Left lung (tissue), 10 donors: ENCODE results near the gene APEH. TPM values are rescaled to one million over a fixed set of nuclear protein-coding genes. Genes with fewer than 3 reads are reported as not detected.

Experiments
- ATAC-seq: fragments of 200-7000 bp; cut with Tn5 transposase; one replicate; pipeline ENCODE4 v1.9.1; 2020; ENCODE audit warnings: moderate library complexity
- DNase-seq, 4 donors: peaks; one replicate each; pipeline ENCODE4 v3.0.0-alpha.2; 2013 to 2020
- H3K27ac ChIP-seq, 2 donors: fragments of 200-600 bp; sonication (generic) in 1 of 2; one replicate each; pipeline versions ENCODE4 v1.5.0 to v1.8.0; 2020 to 2021
- H3K27me3 ChIP-seq, 2 donors: fragments of 200-600 bp; sonication (generic) in 1 of 2; one replicate each; pipeline versions ENCODE4 v1.5.0 to v1.8.0; 2020 to 2021
- H3K36me3 ChIP-seq, 2 donors: fragments of 200-600 bp; sonication (generic) in 1 of 2; one replicate each; pipeline versions ENCODE4 v1.5.0 to v1.8.0; 2020 to 2021
- H3K4me1 ChIP-seq, 2 donors: fragments of 200-600 bp; one replicate each; pipeline ENCODE4 v1.8.0; 2021
- H3K4me3 ChIP-seq, 2 donors: fragments of 200-600 bp; sonication (generic) in 1 of 2; one replicate each; pipeline versions ENCODE4 v1.5.0 to v1.8.0; 2020 to 2021; ENCODE audit warnings: mild to moderate bottlenecking in 1 of 2
- H3K9me3 ChIP-seq, 2 donors: fragments of 200-600 bp; sonication (generic) in 1 of 2; one replicate each; pipeline versions ENCODE4 v1.5.0 to v1.8.0; 2020 to 2021
- CTCF ChIP-seq, 2 donors: fragments of 200-600 bp; sonication (generic) in 1 of 2; IDR thresholded peaks; one replicate each; pipeline versions ENCODE4 v1.5.0 to v1.8.0; 2021; ENCODE audit warnings: antibody characterized with exemption in 2 of 2
- intact Hi-C, 2 donors: fragments of 100-400 bp; cut with DNase I; formaldehyde crosslinking; loops; one replicate each; pipeline versions ENCODE4 v1.11.2 to v1.14.2; 2022
- polyA plus RNA-seq, 6 donors: library from polyadenylated mRNA; unstranded; fragments of 120-200 nt; gene quantifications; one replicate each; pipeline ENCODE4 v1.2.1, GENCODE V29; 2013; ENCODE audit not compliant: insufficient read length in 6 of 6
- total RNA-seq, 2 donors: library from RNA; stranded (reverse); fragmentation: NEBNext Ultra II Directional; extraction: Animal tissue kit (Norgen Biotek cat#: 25700); gene quantifications; one replicate each; pipeline ENCODE4 v1.2.1, GENCODE V29; 2021
- donor health status: DM: no; HTN: yes; CAD: no.
- donor health status: DM: no; HTN: no; CAD: no.

APEH gene
- total and polyA plus RNA-seq, 8 donors, result 88.6 to 122 (median 105) TPM

GRCh38 chr3:49641921-49642707 is 32.0 kb upstream of the APEH start:
- no peaks in the 10 kb centered on the region for H3K36me3 ChIP-seq
- no peak for ATAC-seq
- TF ChIP-seq CTCF (IDR thresholded peaks at IDR 0.05), result no peak
- H3K4me1 ChIP-seq, result no peaks in the 10 kb centered on the region
- no peak overlapping the region for H3K27ac ChIP-seq
- H3K9me3 ChIP-seq, result no peaks in the 10 kb centered on the region
- no peak overlapping the region for H3K4me3 ChIP-seq
- intact Hi-C loops, result no loop called here
- H3K27me3 ChIP-seq, result no peaks in the 10 kb centered on the region
- DNase-seq, result no peak

- H3K9me3 ChIP-seq, result no peaks in the 10 kb centered on the region
- no peaks in the 10 kb centered on the region for H3K36me3 ChIP-seq
- intact Hi-C loops, result no loop called here
- H3K4me3 ChIP-seq, result no peak overlapping the region
- no peaks in the 10 kb centered on the region for H3K4me1 ChIP-seq
- H3K27ac ChIP-seq, result no peak overlapping the region
- DNase-seq (no peak), ATAC-seq (no peak)
- H3K27me3 ChIP-seq, result no peaks in the 10 kb centered on the region
- TF ChIP-seq CTCF (IDR thresholded peaks at IDR 0.05), result no peak
Measured at GRCh38 chr3:49642708-49643145, 31.4 kb upstream of the APEH start.

GRCh38 chr3:49644684-49645083 is 29.5 kb upstream of the APEH start:
- Histone ChIP-seq H3K9me3 (no peaks in the 10 kb centered on the region), H3K36me3 (no peaks in the 10 kb centered on the region), H3K27me3 (no peaks in the 10 kb centered on the region), H3K4me1 (no peaks in the 10 kb centered on the region), H3K4me3 (no peak overlapping the region), H3K27ac (no peak overlapping the region)
- TF ChIP-seq CTCF (IDR thresholded peaks at IDR 0.05), result no peak
- DNase-seq (peak in 1 of 4 donors; percentile 22), ATAC-seq (no peak)
- intact Hi-C loops, result no loop called here

GRCh38 chr3:49646236-49646635 is 27.9 kb upstream of the APEH start:
- no peaks in the 10 kb centered on the region for H3K36me3 ChIP-seq
- no peak for ATAC-seq
- H3K4me1 ChIP-seq, result no peaks in the 10 kb centered on the region
- intact Hi-C loops, result no loop called here
- H3K4me3 ChIP-seq, result no peak overlapping the region
- TF ChIP-seq CTCF (IDR thresholded peaks at IDR 0.05), result no peak
- no peaks in the 10 kb centered on the region for H3K27me3 ChIP-seq
- H3K27ac ChIP-seq, result no peak overlapping the region
- H3K9me3 ChIP-seq, result no peaks in the 10 kb centered on the region
- DNase-seq, result peak in 1 of 4 donors; percentile 8

- Histone ChIP-seq H3K9me3 (no peaks in the 10 kb centered on the region), H3K4me3 (no peak overlapping the region), H3K27ac (no peak overlapping the region), H3K4me1 (no peaks in the 10 kb centered on the region), H3K27me3 (no peaks in the 10 kb centered on the region), H3K36me3 (no peaks in the 10 kb centered on the region)
- intact Hi-C loops, result no loop called here
- ATAC-seq, result peak; percentile 81
- DNase-seq, result peak in 2 of 4 donors; percentile 27 to 37
- TF ChIP-seq CTCF (IDR thresholded peaks at IDR 0.05), result no peak
Measured at GRCh38 chr3:49647741-49648140, 26.4 kb upstream of the APEH start.
